Prostate gland (tissue), 2 donors: ENCODE measurements around the gene C21orf58. TPM values are rescaled to one million over a fixed set of nuclear protein-coding genes. Genes with fewer than 3 reads are reported as not detected.

ENCODE experiments used
- DNase-seq: peaks from one replicate; pipeline ENCODE4 v3.0.0-alpha.2; 2019; ENCODE audit warnings: low spot score
- H3K27ac ChIP-seq, 2 donors: fragments of 200-600 bp; sonication (generic); 2 replicates each; pipeline ENCODE4 v1.5.1; 2017 to 2019
- H3K27me3 ChIP-seq: fragments of 200-600 bp; sonication (generic); replicated peaks from 2 replicates; pipeline ENCODE4 v1.5.1; 2019; ENCODE audit not compliant: insufficient read depth
- H3K36me3 ChIP-seq, 2 donors: fragments of 200-600 bp; sonication (generic); 1 replicate in 1 of 2; 2 replicates in 1 of 2; pipeline versions ENCODE4 v1.5.1 to v1.8.1; 2017 to 2019
- H3K4me1 ChIP-seq: fragments of 200-600 bp; sonication (generic); replicated peaks from 2 replicates; pipeline ENCODE4 v1.5.1; 2019
- H3K4me3 ChIP-seq, 2 donors: fragments of 200-600 bp; sonication (generic); 2 replicates each; pipeline ENCODE4 v1.5.1; 2017 to 2019
- H3K9me3 ChIP-seq: fragments of 200-600 bp; sonication (generic); 2 replicates; pipeline ENCODE4 v1.5.1; 2017
- CTCF ChIP-seq, 4 experiments: fragments of 200-600 bp in 2 of 4; fragments of 450-650 bp in 2 of 4; sonication (generic) in 2 of 4; IDR thresholded peaks; 1 replicate in 3 of 4; 2 replicates in 1 of 4; pipeline ENCODE4 v1.5.1; 2016 to 2019; ENCODE audit warnings: antibody characterized with exemption in 4 of 4, mild to moderate bottlenecking in 2 of 4, moderate library complexity in 2 of 4
- POLR2A ChIP-seq: fragments of 450-650 bp; IDR thresholded peaks from one replicate; pipeline ENCODE4 v1.6.1; 2016; ENCODE audit warnings: antibody characterized with exemption, mild to moderate bottlenecking
- POLR2AphosphoS5 ChIP-seq: sonication (generic); formaldehyde crosslinking; IDR thresholded peaks from one replicate; pipeline ENCODE4 v1.6.1; 2017; ENCODE audit warnings: antibody characterized with exemption
- WGBS: methylation state at CpG from one replicate; pipeline ENCODE4 v1.1.5; 2018; 5-methylcytosine and 5-hydroxymethylcytosine counted together
- intact Hi-C: fragments of 100-400 bp; cut with DNase I; formaldehyde crosslinking; loops from one replicate; pipeline ENCODE4 v1.14.2; 2022
- total RNA-seq, 2 donors: library from RNA; depleted of rRNA; stranded (reverse); fragments of >200 nt; gene quantifications; one replicate each; pipeline ENCODE4 v1.1.0, GENCODE V29; 2016

Gene C21orf58
- total RNA-seq, 2 donors from 2014 or later: 4.0 to 8.9 TPM

DNA sequence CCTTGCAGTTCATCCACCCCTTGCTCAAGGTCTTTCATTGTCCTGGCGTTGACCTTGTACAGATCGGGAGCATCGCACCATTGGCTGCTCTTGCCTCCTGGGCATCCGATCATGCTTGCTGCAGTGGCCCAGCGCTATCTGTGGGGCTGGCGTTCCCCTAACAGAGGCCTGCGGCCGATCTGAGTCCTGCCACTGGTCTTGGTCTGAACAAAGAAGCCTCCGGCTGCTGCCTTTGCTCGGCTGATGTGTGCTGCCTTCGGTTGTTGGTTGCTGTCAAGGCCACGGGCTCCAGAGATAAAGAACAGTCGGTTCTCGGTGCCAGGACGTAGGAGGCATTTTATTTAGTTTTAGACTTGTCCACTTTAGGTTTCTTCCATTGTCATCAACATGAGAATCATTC, 39.3 kb upstream of the C21orf58 start:
- H3K4me1 ChIP-seq: no peaks in the 10 kb centered on the region
- no peaks in the 10 kb centered on the region for H3K27me3 ChIP-seq
- 91% methylated on average over 15 of the region's 15 CpGs for WGBS
- no peak overlapping the region for H3K27ac ChIP-seq
- intact Hi-C loops: no loop called here
- no peak overlapping the region for H3K4me3 ChIP-seq
- TF ChIP-seq CTCF (IDR thresholded peaks at IDR 0.05): no peak
- TF ChIP-seq POLR2AphosphoS5: no peak
- TF ChIP-seq POLR2A: no peak
- no peak for DNase-seq
- H3K9me3 ChIP-seq: no peaks in the 10 kb centered on the region
- H3K36me3 ChIP-seq: peaks cover 0 to 5% of the 10 kb centered on the region in 2 donors

DNA sequence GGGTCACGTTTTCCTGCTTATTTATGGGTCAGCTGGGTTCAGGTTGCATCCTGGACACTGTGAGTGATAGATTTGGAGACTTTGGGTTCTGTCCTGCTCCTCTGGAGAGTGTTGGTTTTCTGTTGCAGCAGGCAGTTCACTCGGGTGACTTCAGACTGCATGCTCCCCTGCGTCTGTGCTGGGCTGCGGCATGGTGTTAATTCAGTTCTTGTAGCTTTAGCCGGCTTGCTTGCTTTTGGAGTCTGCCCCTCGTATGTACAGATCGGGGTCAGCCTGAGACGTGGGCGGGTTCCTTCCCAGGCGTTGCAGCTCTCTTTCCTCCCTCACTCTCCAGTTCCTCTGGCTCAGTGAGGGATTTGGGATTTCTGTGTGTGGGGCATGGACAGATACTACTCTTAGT, 38.3 kb upstream of the C21orf58 start:
- no peaks in the 10 kb centered on the region for H3K27me3 ChIP-seq
- intact Hi-C loops: no loop called here
- WGBS: 71% methylated on average over 10 of the region's 10 CpGs
- no peaks in the 10 kb centered on the region for H3K4me1 ChIP-seq
- peaks cover 0 to 5% of the 10 kb centered on the region in 2 donors for H3K36me3 ChIP-seq
- no peak overlapping the region for H3K27ac ChIP-seq
- H3K9me3 ChIP-seq: no peaks in the 10 kb centered on the region
- DNase-seq: no peak
- no peak overlapping the region for H3K4me3 ChIP-seq
- TF ChIP-seq POLR2AphosphoS5 (no peak), CTCF (IDR thresholded peaks at IDR 0.05) (no peak), POLR2A (no peak)

DNA sequence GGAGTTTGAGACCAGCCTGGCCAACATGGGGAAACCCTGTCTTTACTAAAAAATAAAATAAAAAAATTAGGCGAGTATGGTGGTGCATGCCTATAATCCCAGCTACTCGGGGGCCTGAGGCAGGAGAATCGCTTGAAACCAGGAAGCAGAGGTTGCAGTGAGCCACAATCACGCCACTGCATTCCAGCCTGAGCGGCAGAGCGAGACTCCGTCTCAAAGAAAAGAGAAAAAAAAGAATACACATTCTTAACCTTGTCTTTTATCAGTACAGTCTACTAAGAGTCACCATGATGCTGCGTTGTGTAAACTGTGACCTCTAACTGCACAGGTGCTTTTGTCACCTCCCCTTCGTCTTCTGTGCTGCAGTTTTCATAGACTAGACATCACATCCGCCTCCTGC, 37.5 kb upstream of the C21orf58 start:
- Histone ChIP-seq H3K4me3 (no peak overlapping the region), H3K4me1 (no peaks in the 10 kb centered on the region), H3K27me3 (no peaks in the 10 kb centered on the region), H3K9me3 (no peaks in the 10 kb centered on the region), H3K36me3 (peaks cover 0 to 5% of the 10 kb centered on the region in 2 donors), H3K27ac (no peak overlapping the region)
- intact Hi-C loops: no loop called here
- no peak for DNase-seq
- TF ChIP-seq POLR2AphosphoS5 (no peak), CTCF (IDR thresholded peaks at IDR 0.05) (no peak), POLR2A (no peak)
- WGBS: 92% methylated on average over 10 of the region's 10 CpGs

GRCh38 chr21:46357684-46358425, 34.2 kb upstream of the C21orf58 start:
- no peak for TF ChIP-seq POLR2A
- TF ChIP-seq CTCF (IDR thresholded peaks at IDR 0.05): no peak
- no peak for TF ChIP-seq POLR2AphosphoS5
- no peak for DNase-seq
- Histone ChIP-seq H3K27ac (no peak overlapping the region), H3K9me3 (no peaks in the 10 kb centered on the region), H3K4me1 (no peaks in the 10 kb centered on the region), H3K4me3 (no peak overlapping the region), H3K36me3 (peaks cover 0 to 6% of the 10 kb centered on the region in 2 donors), H3K27me3 (no peaks in the 10 kb centered on the region)
- intact Hi-C loops: no loop called here
- 94% methylated on average over 19 of the region's 19 CpGs for WGBS

DNA sequence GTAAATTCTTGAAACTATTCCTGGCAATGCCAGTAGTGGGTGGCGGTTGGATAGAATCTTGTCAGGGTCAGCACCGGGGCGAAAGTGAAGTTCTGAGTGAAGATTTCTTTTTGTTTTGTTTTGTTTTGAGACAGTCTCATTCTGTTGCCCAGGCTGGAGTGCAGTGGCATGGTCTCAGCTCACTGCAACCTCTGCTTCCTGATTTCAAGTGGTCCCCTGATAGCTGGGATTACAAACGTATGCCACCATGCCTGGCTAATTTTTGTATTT, 33.6 kb upstream of the C21orf58 start:
- H3K4me3 ChIP-seq: no peak overlapping the region
- no peak for DNase-seq
- H3K36me3 ChIP-seq: peaks cover 0 to 7% of the 10 kb centered on the region in 2 donors
- H3K27ac ChIP-seq: no peak overlapping the region
- TF ChIP-seq POLR2A (no peak), POLR2AphosphoS5 (no peak), CTCF (IDR thresholded peaks at IDR 0.05) (no peak)
- no peaks in the 10 kb centered on the region for H3K9me3 ChIP-seq
- intact Hi-C loops: no loop called here
- WGBS: 75% methylated on average over 4 of the region's 4 CpGs
- no peaks in the 10 kb centered on the region for H3K4me1 ChIP-seq
- H3K27me3 ChIP-seq: no peaks in the 10 kb centered on the region
